Neural cell (in vitro differentiated cells): ENCODE data around the gene MFN1.

Source experiments
- CTCF ChIP-seq: fragments of 450-650 bp; IDR thresholded peaks from 2 replicates; pipeline ENCODE4 v1.5.1; 2014; ENCODE audit warnings: antibody characterized with exemption, mild to moderate bottlenecking, moderate library complexity; ENCODE audit not compliant: poor library complexity, severe bottlenecking
- EP300 ChIP-seq: fragments of 450-650 bp; conservative IDR thresholded peaks from 2 replicates; pipeline ENCODE4 v1.6.1; 2014; ENCODE audit warnings: antibody characterized with exemption, mild to moderate bottlenecking, moderate library complexity; ENCODE audit not compliant: poor library complexity, severe bottlenecking
- EZH2 ChIP-seq: fragments of 200-600, 300-800 bp; shearing (Covaris generic), sonication (generic); IDR thresholded peaks from 2 replicates; pipeline ENCODE4 v1.6.1; 2014; ENCODE audit warnings: antibody characterized with exemption, low read length, borderline replicate concordance, mild to moderate bottlenecking; ENCODE audit not compliant: insufficient read depth, poor library complexity, severe bottlenecking
- POLR2AphosphoS5 ChIP-seq: IDR thresholded peaks from 2 replicates; pipeline ENCODE4 v1.6.1; 2012
- TF ChIP-seq, protein P1 (sequence below): IDR thresholded peaks from 2 replicates; pipeline ENCODE4 v1.6.1; 2012; ENCODE audit warnings: borderline replicate concordance

GRCh38 chr3:179304605-179305004, 42.9 kb upstream of the MFN1 start:
- no peak for TF ChIP-seq EP300
- TF ChIP-seq CTCF, result no peak
- TF ChIP-seq POLR2AphosphoS5, result no peak
- TF ChIP-seq, protein P1, sequence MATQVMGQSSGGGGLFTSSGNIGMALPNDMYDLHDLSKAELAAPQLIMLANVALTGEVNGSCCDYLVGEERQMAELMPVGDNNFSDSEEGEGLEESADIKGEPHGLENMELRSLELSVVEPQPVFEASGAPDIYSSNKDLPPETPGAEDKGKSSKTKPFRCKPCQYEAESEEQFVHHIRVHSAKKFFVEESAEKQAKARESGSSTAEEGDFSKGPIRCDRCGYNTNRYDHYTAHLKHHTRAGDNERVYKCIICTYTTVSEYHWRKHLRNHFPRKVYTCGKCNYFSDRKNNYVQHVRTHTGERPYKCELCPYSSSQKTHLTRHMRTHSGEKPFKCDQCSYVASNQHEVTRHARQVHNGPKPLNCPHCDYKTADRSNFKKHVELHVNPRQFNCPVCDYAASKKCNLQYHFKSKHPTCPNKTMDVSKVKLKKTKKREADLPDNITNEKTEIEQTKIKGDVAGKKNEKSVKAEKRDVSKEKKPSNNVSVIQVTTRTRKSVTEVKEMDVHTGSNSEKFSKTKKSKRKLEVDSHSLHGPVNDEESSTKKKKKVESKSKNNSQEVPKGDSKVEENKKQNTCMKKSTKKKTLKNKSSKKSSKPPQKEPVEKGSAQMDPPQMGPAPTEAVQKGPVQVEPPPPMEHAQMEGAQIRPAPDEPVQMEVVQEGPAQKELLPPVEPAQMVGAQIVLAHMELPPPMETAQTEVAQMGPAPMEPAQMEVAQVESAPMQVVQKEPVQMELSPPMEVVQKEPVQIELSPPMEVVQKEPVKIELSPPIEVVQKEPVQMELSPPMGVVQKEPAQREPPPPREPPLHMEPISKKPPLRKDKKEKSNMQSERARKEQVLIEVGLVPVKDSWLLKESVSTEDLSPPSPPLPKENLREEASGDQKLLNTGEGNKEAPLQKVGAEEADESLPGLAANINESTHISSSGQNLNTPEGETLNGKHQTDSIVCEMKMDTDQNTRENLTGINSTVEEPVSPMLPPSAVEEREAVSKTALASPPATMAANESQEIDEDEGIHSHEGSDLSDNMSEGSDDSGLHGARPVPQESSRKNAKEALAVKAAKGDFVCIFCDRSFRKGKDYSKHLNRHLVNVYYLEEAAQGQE, result no peak
- no peak for TF ChIP-seq EZH2
